PC-3 (cell line): ENCODE results near the gene CBX7. TPM values are rescaled to one million over a fixed set of nuclear protein-coding genes. Genes with fewer than 3 reads are reported as not detected.

Experiments
- ATAC-seq: fragments of 200-7000 bp; cut with Tn5 transposase; 2 replicates; pipeline ENCODE4 v1.9.1; 2020; ENCODE audit warnings: mild to moderate bottlenecking, moderate library complexity
- BruUV-seq: library from RNA; stranded (reverse); fragments of 400-500 nt; replicated peaks from 2 replicates; lab custom pipeline; 2021; lab: Mats Ljungman, UMichigan
- CTCF ChIA-PET: fragments of 300-600 bp; sonication (Branson Sonifier 250); formaldehyde crosslinking; loops from one replicate; lab custom pipeline; 2022; ENCODE audit warnings: antibody characterized with exemption; lab: Charles Lee
- POLR2A ChIA-PET: fragments of 300-600 bp; sonication (Branson Sonifier 250); formaldehyde crosslinking; loops from one replicate; lab custom pipeline; 2022; ENCODE audit warnings: antibody characterized with exemption; ENCODE audit not compliant: unreplicated experiment; lab: Charles Lee
- DNase-seq: peaks from one replicate; pipeline ENCODE4 v3.0.0-alpha.2; 2015
- H2AFZ ChIP-seq: fragments of 300-600 bp; sonication (generic); 2 replicates; pipeline ENCODE4 v1.6.0; 2016; ENCODE audit warnings: antibody characterized with exemption, low read length
- H3F3A ChIP-seq: fragments of 300-600 bp; sonication (generic); one replicate; pipeline ENCODE4 v1.6.0; 2017; ENCODE audit warnings: antibody characterized with exemption, low read length, control low read depth, mild to moderate bottlenecking; ENCODE audit not compliant: unreplicated experiment
- H3K27ac ChIP-seq: fragments of 300-600 bp; sonication (generic); 2 replicates; pipeline ENCODE4 v1.5.1; 2016; ENCODE audit warnings: mild to moderate bottlenecking, low read length
- H3K27me3 ChIP-seq: fragments of 300-600 bp; sonication (generic); 2 replicates; pipeline ENCODE4 v1.6.1; 2016; ENCODE audit warnings: low read length, mixed read lengths
- H3K36me3 ChIP-seq: fragments of 300-600 bp; sonication (generic); 2 replicates; pipeline ENCODE4 v1.6.1; 2016; ENCODE audit warnings: low read depth, mixed run types, low read length, mixed read lengths
- H3K4me1 ChIP-seq: fragments of 300-600 bp; sonication (generic); 2 replicates; pipeline ENCODE4 v1.5.1; 2016; ENCODE audit warnings: low read length; ENCODE audit not compliant: insufficient read depth
- H3K4me2 ChIP-seq: fragments of 300-600 bp; sonication (generic); 2 replicates; pipeline ENCODE4 v1.6.0; 2016; ENCODE audit warnings: low read length
- H3K4me3 ChIP-seq: fragments of 300-600 bp; sonication (generic); 2 replicates; pipeline ENCODE4 v1.5.1; 2016; ENCODE audit warnings: mild to moderate bottlenecking, low read length, mixed read lengths
- H3K79me2 ChIP-seq: fragments of 300-600 bp; sonication (generic); 2 replicates; pipeline ENCODE4 v1.6.1; 2017; ENCODE audit warnings: low read length, mixed read lengths
- H3K9ac ChIP-seq: fragments of 300-600 bp; sonication (generic); 2 replicates; pipeline ENCODE4 v1.6.0; 2016; ENCODE audit warnings: mild to moderate bottlenecking, low read length
- H3K9me2 ChIP-seq: fragments of 300-600 bp; sonication (generic); replicated peaks from 2 replicates; pipeline ENCODE4 v1.6.1; 2016; ENCODE audit warnings: mixed run types, low read length, mixed read lengths
- H3K9me3 ChIP-seq: fragments of 300-600 bp; sonication (generic); 2 replicates; pipeline ENCODE4 v1.6.1; 2016; ENCODE audit warnings: low read length, mixed read lengths
- H4K20me1 ChIP-seq: fragments of 300-600 bp; sonication (generic); 2 replicates; pipeline ENCODE4 v1.6.1; 2016; ENCODE audit warnings: low read length, mixed read lengths
- EZH2 ChIP-seq: fragments of 300-600 bp; sonication (generic); IDR thresholded peaks from one replicate; pipeline ENCODE4 v1.6.1; 2017; ENCODE audit warnings: antibody characterized with exemption, mild to moderate bottlenecking, low read length; ENCODE audit not compliant: unreplicated experiment
- EZH2phosphoT487 ChIP-seq: fragments of 300-600 bp; sonication (generic); IDR thresholded peaks from 2 replicates; pipeline ENCODE4 v1.6.1; 2018; ENCODE audit warnings: mild to moderate bottlenecking, antibody characterized with exemption, low read length, borderline replicate concordance
- intact Hi-C: fragments of 100-400 bp; cut with micrococcal nuclease; formaldehyde crosslinking; loops from 2 replicates; pipeline ENCODE4 v1.9.0; 2023
- total RNA-seq: library from RNA; depleted of rRNA; stranded (reverse); fragments of >200 nt; gene quantifications from 2 replicates; pipeline ENCODE4 v1.2.3, GENCODE V29; 2014
- TF ChIP-seq, protein P1 (sequence below): fragments of 300-600 bp; sonication (generic); conservative IDR thresholded peaks from 2 replicates; pipeline ENCODE4 v1.5.1; 2017; ENCODE audit warnings: antibody characterized with exemption, low read depth, mild to moderate bottlenecking, low read length

Gene CBX7
- total RNA-seq, 1 experiment from 2014 or later = 8.6 TPM

DNA sequence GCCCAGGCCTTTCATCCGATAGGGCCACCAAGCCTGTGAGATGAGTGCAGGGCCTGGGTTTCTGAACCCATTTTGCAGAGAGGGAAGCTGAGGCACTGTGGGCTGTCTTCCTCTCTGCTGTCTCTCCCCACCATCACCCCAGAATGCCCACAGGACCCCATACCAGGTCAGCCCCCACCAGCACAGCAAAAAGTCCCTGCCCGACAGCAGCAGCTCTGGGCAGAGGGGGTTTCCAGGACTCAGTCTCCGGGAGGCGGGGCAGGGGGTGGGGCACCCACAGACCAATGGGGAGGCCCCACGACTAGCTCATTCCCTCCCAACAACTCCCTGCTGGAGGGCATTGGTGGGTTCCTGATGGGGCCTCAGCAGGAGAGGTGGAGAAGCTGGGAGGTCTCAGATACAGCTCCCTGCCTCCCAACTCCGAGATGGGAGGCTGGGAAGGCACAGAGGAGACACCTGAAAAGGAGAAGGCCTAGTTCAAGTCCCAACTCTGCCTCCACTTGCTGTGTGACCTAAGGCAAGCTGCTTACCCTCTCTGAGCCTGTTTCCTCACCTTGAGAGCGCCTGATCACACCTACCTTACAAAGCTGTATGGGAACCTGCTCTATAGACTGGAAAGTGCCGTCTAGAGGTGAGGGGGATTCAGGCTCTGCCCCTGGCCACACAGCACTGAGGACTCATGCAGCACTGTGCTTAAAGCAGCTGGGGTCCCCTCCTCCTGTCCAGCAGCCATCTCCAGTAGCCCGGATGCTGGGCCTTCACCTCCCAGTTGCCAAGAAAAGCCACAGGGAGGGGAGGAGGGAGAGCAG is 3.5 kb downstream of the CBX7 start:
- no peak overlapping the region for H2AFZ ChIP-seq
- no peaks in the 10 kb centered on the region for H4K20me1 ChIP-seq
- ATAC-seq (no peak), DNase-seq (no peak)
- H3K9me2 ChIP-seq = no peaks in the 10 kb centered on the region
- no TSS peak for BruUV-seq
- CTCF ChIA-PET = no interaction called here
- H3K4me2 ChIP-seq = no peak overlapping the region
- H3K9ac ChIP-seq = no peak overlapping the region
- POLR2A ChIA-PET = interaction anchor here (0.6 kb wide), 1 partner anchor 577 kb away, joined by 4 read pairs; no protein-coding TSS in a partner anchor
- TF ChIP-seq EZH2 = no peak
- no peak for TF ChIP-seq EZH2phosphoT487
- TF ChIP-seq, protein P1, sequence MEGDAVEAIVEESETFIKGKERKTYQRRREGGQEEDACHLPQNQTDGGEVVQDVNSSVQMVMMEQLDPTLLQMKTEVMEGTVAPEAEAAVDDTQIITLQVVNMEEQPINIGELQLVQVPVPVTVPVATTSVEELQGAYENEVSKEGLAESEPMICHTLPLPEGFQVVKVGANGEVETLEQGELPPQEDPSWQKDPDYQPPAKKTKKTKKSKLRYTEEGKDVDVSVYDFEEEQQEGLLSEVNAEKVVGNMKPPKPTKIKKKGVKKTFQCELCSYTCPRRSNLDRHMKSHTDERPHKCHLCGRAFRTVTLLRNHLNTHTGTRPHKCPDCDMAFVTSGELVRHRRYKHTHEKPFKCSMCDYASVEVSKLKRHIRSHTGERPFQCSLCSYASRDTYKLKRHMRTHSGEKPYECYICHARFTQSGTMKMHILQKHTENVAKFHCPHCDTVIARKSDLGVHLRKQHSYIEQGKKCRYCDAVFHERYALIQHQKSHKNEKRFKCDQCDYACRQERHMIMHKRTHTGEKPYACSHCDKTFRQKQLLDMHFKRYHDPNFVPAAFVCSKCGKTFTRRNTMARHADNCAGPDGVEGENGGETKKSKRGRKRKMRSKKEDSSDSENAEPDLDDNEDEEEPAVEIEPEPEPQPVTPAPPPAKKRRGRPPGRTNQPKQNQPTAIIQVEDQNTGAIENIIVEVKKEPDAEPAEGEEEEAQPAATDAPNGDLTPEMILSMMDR = no peak
- H3F3A ChIP-seq = no peaks in the 10 kb centered on the region
- H3K27ac ChIP-seq = no peak overlapping the region
- H3K36me3 ChIP-seq = no peaks in the 10 kb centered on the region
- no peaks in the 10 kb centered on the region for H3K27me3 ChIP-seq
- H3K79me2 ChIP-seq = no peaks in the 10 kb centered on the region
- peaks cover 15% of the 10 kb centered on the region; the same call in 1 of the 2 replicates for H3K4me1 ChIP-seq
- intact Hi-C loops = no loop called here
- H3K9me3 ChIP-seq = no peaks in the 10 kb centered on the region
- H3K4me3 ChIP-seq = no peak overlapping the region

DNA sequence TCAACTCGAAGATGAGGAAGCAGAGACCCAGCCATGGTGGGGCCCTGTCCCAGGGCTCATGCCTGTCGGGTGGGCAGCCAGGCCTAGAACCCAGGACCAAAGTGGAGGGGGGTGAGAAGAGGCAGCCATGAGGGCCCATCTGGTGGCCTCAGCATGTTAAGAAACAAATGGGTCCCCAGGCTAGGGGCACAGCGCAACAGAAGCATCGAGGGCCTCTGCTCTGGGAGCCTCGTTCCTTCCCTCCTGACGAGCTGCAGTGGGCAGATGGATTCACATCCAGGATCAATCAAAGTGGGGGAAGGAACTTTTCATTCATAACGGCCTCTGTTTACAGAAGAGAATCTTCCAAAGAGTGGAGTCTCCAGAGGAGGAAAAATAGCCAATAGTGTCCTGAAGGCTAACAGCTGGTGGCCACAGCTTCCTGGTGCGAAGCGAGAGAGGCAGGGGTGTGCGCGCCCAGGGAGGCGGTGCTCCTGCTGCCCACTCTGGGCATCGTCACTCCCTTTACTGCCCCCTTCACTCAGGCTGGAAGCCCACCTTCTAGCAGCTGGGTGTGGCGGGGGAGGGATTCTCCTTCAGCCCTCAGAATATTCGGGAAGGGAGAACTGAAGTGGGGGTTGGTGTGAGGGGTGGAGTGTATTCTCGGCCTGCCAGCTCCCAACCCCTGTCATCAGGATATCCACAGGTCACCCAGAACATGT is 4.3 kb downstream of the CBX7 start:
- H3K9me3 ChIP-seq = no peaks in the 10 kb centered on the region
- no peaks in the 10 kb centered on the region for H4K20me1 ChIP-seq
- H3K9ac ChIP-seq = no peak overlapping the region
- no peak overlapping the region for H3K27ac ChIP-seq
- H3K27me3 ChIP-seq = no peaks in the 10 kb centered on the region
- H3K79me2 ChIP-seq = no peaks in the 10 kb centered on the region
- no peak for DNase-seq
- no TSS peak for BruUV-seq
- no peak for ATAC-seq
- intact Hi-C loops = no loop called here
- H3K36me3 ChIP-seq = no peaks in the 10 kb centered on the region
- no peaks in the 10 kb centered on the region for H3K9me2 ChIP-seq
- H3F3A ChIP-seq = no peaks in the 10 kb centered on the region
- TF ChIP-seq EZH2 (no peak), EZH2phosphoT487 (no peak)
- TF ChIP-seq, protein P1 = no peak
- no peak overlapping the region for H3K4me2 ChIP-seq
- H3K4me1 ChIP-seq = peaks cover 12% of the 10 kb centered on the region; the same call in 1 of the 2 replicates
- ChIA-PET POLR2A (interaction anchor here (0.6 kb wide), 1 partner anchor 576 kb away, joined by 4 read pairs; no protein-coding TSS in a partner anchor), CTCF (no interaction called here)
- H2AFZ ChIP-seq = no peak overlapping the region
- H3K4me3 ChIP-seq = no peak overlapping the region
